Kidney (tissue), 14 donors: ENCODE data around the gene INO80B. TPM values are rescaled to one million over a fixed set of nuclear protein-coding genes. Genes with fewer than 3 reads are reported as not detected.
A peak's percentile ranks its signal among the peaks of the same experiment; 100 is the strongest.

Experiments used
- DNase-seq, 5 donors: peaks; one replicate each; pipeline ENCODE4 v3.0.0-alpha.2; 2013 to 2020
- FAIRE-seq: peaks from 2 replicates; lab custom pipeline; 2012; peaks lifted over from hg19 to GRCh38; lab: Jason Lieb, UNC
- H3K27ac ChIP-seq, 2 donors: one replicate each; pipeline ENCODE4 v1.7.0; 2013; ENCODE audit warnings: low read depth in 2 of 2, low read length in 2 of 2, inconsistent platforms in 1 of 2
- H3K27me3 ChIP-seq: one replicate; pipeline ENCODE4 v1.7.1; 2013; ENCODE audit warnings: low read length, inconsistent platforms; ENCODE audit not compliant: control insufficient read depth, insufficient read depth
- H3K36me3 ChIP-seq, 3 donors: one replicate each; pipeline versions ENCODE4 v1.7.0 to v1.7.1; 2013; ENCODE audit warnings: low read length in 3 of 3, control low read depth in 1 of 3, inconsistent platforms in 1 of 3; ENCODE audit not compliant: insufficient read depth in 3 of 3, control insufficient read depth in 2 of 3
- H3K4me1 ChIP-seq, 3 donors: one replicate each; pipeline versions ENCODE4 v1.7.0 to v1.7.1; 2013; ENCODE audit warnings: low read length in 3 of 3, inconsistent platforms in 1 of 3, low read depth in 1 of 3; ENCODE audit not compliant: control insufficient read depth in 2 of 3, insufficient read depth in 2 of 3
- H3K4me3 ChIP-seq, 3 donors: one replicate each; pipeline versions ENCODE4 v1.7.0 to v1.8.1; 2013; ENCODE audit warnings: low read length in 3 of 3, control low read depth in 1 of 3, inconsistent platforms in 1 of 3
- H3K9ac ChIP-seq, 3 donors: one replicate each; pipeline versions ENCODE4 v1.7.0 to v1.7.1; 2013; ENCODE audit warnings: low read length in 3 of 3, control low read depth in 1 of 3, inconsistent platforms in 1 of 3
- H3K9me3 ChIP-seq, 3 donors: one replicate each; pipeline versions ENCODE4 v1.7.0 to v1.7.1; 2013; ENCODE audit warnings: low read length in 3 of 3, control low read depth in 1 of 3, inconsistent platforms in 1 of 3; ENCODE audit not compliant: control insufficient read depth in 2 of 3, insufficient read depth in 1 of 3
- CTCF ChIP-seq: IDR thresholded peaks from 3 replicates; pipeline ENCODE4 v1.5.1; 2012; ENCODE audit warnings: mild to moderate bottlenecking, moderate library complexity, borderline replicate concordance; ENCODE audit not compliant: insufficient read depth; ENCODE audit errors: extremely low read depth
- intact Hi-C: fragments of 100-400 bp; cut with DNase I; formaldehyde crosslinking; loops from one replicate; pipeline ENCODE4 v1.11.1; 2022
- polyA plus RNA-seq: library from polyadenylated mRNA; stranded (reverse); fragments of 350-450 nt; fragmentation: Illumina TruSeq; extraction: RNeasy Lipid Tissue Mini Kit (QIAGEN cat#74804); gene quantifications from one replicate; pipeline ENCODE4 v1.2.3, GENCODE V29; 2014; ENCODE audit warnings: low read depth, low replicate concordance; ENCODE audit not compliant: insufficient read depth
- total RNA-seq: library from RNA; stranded (reverse); fragmentation: NEBNext Ultra II Directional; extraction: Animal tissue kit (Norgen Biotek cat#: 25700); gene quantifications from one replicate; pipeline ENCODE4 v1.2.1, GENCODE V29; 2021
- donor health status: control.
- donor health status: control.
- donor health status: control.
- donor health status: control.
- donor health status: control.
- donor health status: DM: yes; HTN: yes; CAD: no.
- donor health status: Normal renal cell carcinoma (clear cell type).

The INO80B gene
- total and polyA plus RNA-seq, 2 donors from 2014 or later, result 37.0 to 44.2 TPM

- no peak for TF ChIP-seq CTCF
- peaks cover 3 to 17% (median 8%) of the 10 kb centered on the region in 3 donors for H3K36me3 ChIP-seq
- H3K9me3 ChIP-seq, result no peaks in the 10 kb centered on the region
- H3K27ac ChIP-seq, result no peak overlapping the region
- H3K27me3 ChIP-seq, result peaks cover 12% of the 10 kb centered on the region
- FAIRE-seq, result no peak
- intact Hi-C loops, result no loop called here
- peak overlapping the region in 2 of 3 donors; percentile 83 to 89 for H3K4me3 ChIP-seq
- H3K9ac ChIP-seq, result no peak overlapping the region
- H3K4me1 ChIP-seq, result peaks cover 0 to 30% (median 18%) of the 10 kb centered on the region in 3 donors
- DNase-seq, result peak in 4 of 5 donors; percentile 86 to 93 (median 87)
Observed at GRCh38 chr2:74501335-74502071, 46.6 kb downstream of the INO80B start.

- peak overlapping the region; percentile 41 to 89 (median 83) for H3K4me3 ChIP-seq
- intact Hi-C loops, result no loop called here
- peaks cover 10% of the 10 kb centered on the region for H3K27me3 ChIP-seq
- peak overlapping the region in 1 of 3 donors; percentile 75 for H3K9ac ChIP-seq
- peaks cover 3 to 17% (median 8%) of the 10 kb centered on the region in 3 donors for H3K36me3 ChIP-seq
- H3K27ac ChIP-seq, result peak overlapping the region; percentile 86 to 87
- FAIRE-seq, result no peak
- H3K9me3 ChIP-seq, result no peaks in the 10 kb centered on the region
- DNase-seq, result peak; percentile 45 to 76 (median 72)
- H3K4me1 ChIP-seq, result peaks cover 0 to 35% (median 22%) of the 10 kb centered on the region in 3 donors
- TF ChIP-seq CTCF, result no peak
Observed at GRCh38 chr2:74502147-74502719, 47.3 kb downstream of the INO80B start.

GRCh38 chr2:74502720-74503505 is 48.0 kb downstream of the INO80B start:
- peaks cover 9% of the 10 kb centered on the region for H3K27me3 ChIP-seq
- H3K27ac ChIP-seq, result peak overlapping the region; percentile 86 to 87
- no peak for FAIRE-seq
- peaks cover 0 to 32% (median 22%) of the 10 kb centered on the region in 3 donors for H3K4me1 ChIP-seq
- DNase-seq, result peak; percentile 76 to 96 (median 89)
- peak overlapping the region; percentile 20 to 89 (median 83) for H3K4me3 ChIP-seq
- intact Hi-C loops, result no loop called here
- H3K9me3 ChIP-seq, result no peaks in the 10 kb centered on the region
- H3K36me3 ChIP-seq, result peaks cover 3 to 17% (median 8%) of the 10 kb centered on the region in 3 donors
- H3K9ac ChIP-seq, result peak overlapping the region in 2 of 3 donors; percentile 64 to 75
- TF ChIP-seq CTCF, result no peak
